PC-3 (cell line): ENCODE measurements around the gene C22orf39. TPM values are rescaled to one million over a fixed set of nuclear protein-coding genes. Genes with fewer than 3 reads are reported as not detected.

ENCODE experiments used
- ATAC-seq: fragments of 200-7000 bp; cut with Tn5 transposase; 2 replicates; pipeline ENCODE4 v1.9.1; 2020; ENCODE audit warnings: mild to moderate bottlenecking, moderate library complexity
- BruUV-seq: library from RNA; stranded (reverse); fragments of 400-500 nt; replicated peaks from 2 replicates; lab custom pipeline; 2021; lab: Mats Ljungman, UMichigan
- CTCF ChIA-PET: fragments of 300-600 bp; sonication (Branson Sonifier 250); formaldehyde crosslinking; loops from one replicate; lab custom pipeline; 2022; ENCODE audit warnings: antibody characterized with exemption; lab: Charles Lee
- POLR2A ChIA-PET: fragments of 300-600 bp; sonication (Branson Sonifier 250); formaldehyde crosslinking; loops from one replicate; lab custom pipeline; 2022; ENCODE audit warnings: antibody characterized with exemption; ENCODE audit not compliant: unreplicated experiment; lab: Charles Lee
- DNase-seq: peaks from one replicate; pipeline ENCODE4 v3.0.0-alpha.2; 2015
- H2AFZ ChIP-seq: fragments of 300-600 bp; sonication (generic); 2 replicates; pipeline ENCODE4 v1.6.0; 2016; ENCODE audit warnings: antibody characterized with exemption, low read length
- H3F3A ChIP-seq: fragments of 300-600 bp; sonication (generic); one replicate; pipeline ENCODE4 v1.6.0; 2017; ENCODE audit warnings: antibody characterized with exemption, low read length, control low read depth, mild to moderate bottlenecking; ENCODE audit not compliant: unreplicated experiment
- H3K27ac ChIP-seq: fragments of 300-600 bp; sonication (generic); 2 replicates; pipeline ENCODE4 v1.5.1; 2016; ENCODE audit warnings: mild to moderate bottlenecking, low read length
- H3K27me3 ChIP-seq: fragments of 300-600 bp; sonication (generic); 2 replicates; pipeline ENCODE4 v1.6.1; 2016; ENCODE audit warnings: low read length, mixed read lengths
- H3K36me3 ChIP-seq: fragments of 300-600 bp; sonication (generic); 2 replicates; pipeline ENCODE4 v1.6.1; 2016; ENCODE audit warnings: low read depth, mixed run types, low read length, mixed read lengths
- H3K4me1 ChIP-seq: fragments of 300-600 bp; sonication (generic); 2 replicates; pipeline ENCODE4 v1.5.1; 2016; ENCODE audit warnings: low read length; ENCODE audit not compliant: insufficient read depth
- H3K4me2 ChIP-seq: fragments of 300-600 bp; sonication (generic); 2 replicates; pipeline ENCODE4 v1.6.0; 2016; ENCODE audit warnings: low read length
- H3K4me3 ChIP-seq: fragments of 300-600 bp; sonication (generic); 2 replicates; pipeline ENCODE4 v1.5.1; 2016; ENCODE audit warnings: mild to moderate bottlenecking, low read length, mixed read lengths
- H3K79me2 ChIP-seq: fragments of 300-600 bp; sonication (generic); 2 replicates; pipeline ENCODE4 v1.6.1; 2017; ENCODE audit warnings: low read length, mixed read lengths
- H3K9ac ChIP-seq: fragments of 300-600 bp; sonication (generic); 2 replicates; pipeline ENCODE4 v1.6.0; 2016; ENCODE audit warnings: mild to moderate bottlenecking, low read length
- H3K9me2 ChIP-seq: fragments of 300-600 bp; sonication (generic); replicated peaks from 2 replicates; pipeline ENCODE4 v1.6.1; 2016; ENCODE audit warnings: mixed run types, low read length, mixed read lengths
- H3K9me3 ChIP-seq: fragments of 300-600 bp; sonication (generic); 2 replicates; pipeline ENCODE4 v1.6.1; 2016; ENCODE audit warnings: low read length, mixed read lengths
- H4K20me1 ChIP-seq: fragments of 300-600 bp; sonication (generic); 2 replicates; pipeline ENCODE4 v1.6.1; 2016; ENCODE audit warnings: low read length, mixed read lengths
- CTCF ChIP-seq: fragments of 300-600 bp; sonication (generic); conservative IDR thresholded peaks from 2 replicates; pipeline ENCODE4 v1.5.1; 2017; ENCODE audit warnings: antibody characterized with exemption, low read depth, mild to moderate bottlenecking, low read length
- EZH2 ChIP-seq: fragments of 300-600 bp; sonication (generic); IDR thresholded peaks from one replicate; pipeline ENCODE4 v1.6.1; 2017; ENCODE audit warnings: antibody characterized with exemption, mild to moderate bottlenecking, low read length; ENCODE audit not compliant: unreplicated experiment
- EZH2phosphoT487 ChIP-seq: fragments of 300-600 bp; sonication (generic); IDR thresholded peaks from 2 replicates; pipeline ENCODE4 v1.6.1; 2018; ENCODE audit warnings: mild to moderate bottlenecking, antibody characterized with exemption, low read length, borderline replicate concordance
- intact Hi-C: fragments of 100-400 bp; cut with micrococcal nuclease; formaldehyde crosslinking; loops from 2 replicates; pipeline ENCODE4 v1.9.0; 2023
- total RNA-seq: library from RNA; depleted of rRNA; stranded (reverse); fragments of >200 nt; gene quantifications from 2 replicates; pipeline ENCODE4 v1.2.3, GENCODE V29; 2014

The C22orf39 gene
- total RNA-seq, 1 experiment from 2014 or later, result 25.0 TPM

- no peak for ATAC-seq
- Histone ChIP-seq H3K79me2 (no peaks in the 10 kb centered on the region), H4K20me1 (0 out of 2 replicates have a peak, but pooled peaks cover 3% of the 10 kb centered on the region), H3F3A (no peaks in the 10 kb centered on the region), H3K9me3 (no peaks in the 10 kb centered on the region), H3K27me3 (no peaks in the 10 kb centered on the region), H3K9ac (no peak overlapping the region), H3K9me2 (no peaks in the 10 kb centered on the region), H3K4me2 (no peak overlapping the region), H3K36me3 (peaks cover 22% of the 10 kb centered on the region), H2AFZ (no peak overlapping the region), H3K4me3 (no peak overlapping the region), H3K27ac (no peak overlapping the region), H3K4me1 (peaks cover 5% of the 10 kb centered on the region; the same call in 1 of the 2 replicates)
- no TSS peak for BruUV-seq
- TF ChIP-seq CTCF, result no peak
- no peak for TF ChIP-seq EZH2
- TF ChIP-seq EZH2phosphoT487, result no peak
- CTCF ChIA-PET, result no interaction called here
- DNase-seq, result no peak
- intact Hi-C loops, result loop anchor here (10.0 kb wide), 1 partner anchor 221 kb away; the partner anchor contains the start of gene SEPTIN5
- POLR2A ChIA-PET, result no interaction called here
Measured at GRCh38 chr22:19494001-19494560, 46.6 kb upstream of the C22orf39 start.

GRCh38 chr22:19492504-19493174 lies 45.1 kb upstream of the C22orf39 start:
- no peak for TF ChIP-seq EZH2
- TF ChIP-seq EZH2phosphoT487, result no peak
- TF ChIP-seq CTCF, result no peak
- H3F3A ChIP-seq, result no peaks in the 10 kb centered on the region

More at GRCh38 chr22:19492504-19493174, 45.1 kb upstream of the C22orf39 start:
- H3K9me2 ChIP-seq, result no peaks in the 10 kb centered on the region
- ChIA-PET POLR2A (no interaction called here), CTCF (no interaction called here)
- no peak overlapping the region for H3K4me3 ChIP-seq
- no peak overlapping the region for H3K4me2 ChIP-seq
- peaks cover 22% of the 10 kb centered on the region for H3K36me3 ChIP-seq
- H3K79me2 ChIP-seq, result no peaks in the 10 kb centered on the region
- 0 out of 2 replicates have a peak, but pooled peaks cover 3% of the 10 kb centered on the region for H4K20me1 ChIP-seq
- intact Hi-C loops, result loop anchor here (10.0 kb wide), 1 partner anchor 222 kb away; the partner anchor contains the start of gene SEPTIN5
- BruUV-seq, result no TSS peak
- no peak overlapping the region for H2AFZ ChIP-seq
- no peaks in the 10 kb centered on the region for H3K9me3 ChIP-seq
- H3K27me3 ChIP-seq, result no peaks in the 10 kb centered on the region
- ATAC-seq, result no peak
- no peak for DNase-seq
- peaks cover 5% of the 10 kb centered on the region; the same call in 1 of the 2 replicates for H3K4me1 ChIP-seq
- H3K27ac ChIP-seq, result no peak overlapping the region
- no peak overlapping the region for H3K9ac ChIP-seq
